Ishikawa (cell line): ENCODE results near the gene CETP.

Experiments
- CEBPB ChIP-seq: IDR thresholded peaks from 2 replicates; pipeline ENCODE4 v1.6.1; 2012
- CREB1 ChIP-seq: IDR thresholded peaks from 2 replicates; pipeline ENCODE4 v1.6.1; 2012; ENCODE audit warnings: low read depth
- EGR1 ChIP-seq: IDR thresholded peaks from 2 replicates; pipeline ENCODE4 v1.6.1; 2012
- EP300 ChIP-seq: IDR thresholded peaks from 2 replicates; pipeline ENCODE4 v1.6.1; 2012; ENCODE audit warnings: borderline replicate concordance
- FOXM1 ChIP-seq: IDR thresholded peaks from 2 replicates; pipeline ENCODE4 v1.6.1; 2012; ENCODE audit warnings: low read depth, borderline replicate concordance
- MAX ChIP-seq: IDR thresholded peaks from 2 replicates; pipeline ENCODE4 v1.6.1; 2012
- NFIC ChIP-seq: IDR thresholded peaks from 2 replicates; pipeline ENCODE4 v1.6.1; 2012
- RAD21 ChIP-seq: IDR thresholded peaks from 2 replicates; pipeline ENCODE4 v1.6.1; 2012; ENCODE audit warnings: low read depth
- REST ChIP-seq: IDR thresholded peaks from 2 replicates; pipeline ENCODE4 v1.6.1; 2012; ENCODE audit warnings: low read depth, mild to moderate bottlenecking
- TAF1 ChIP-seq: IDR thresholded peaks from 2 replicates; pipeline ENCODE4 v1.6.1; 2012; ENCODE audit warnings: low read depth, mild to moderate bottlenecking
- TCF12 ChIP-seq: IDR thresholded peaks from 2 replicates; pipeline ENCODE4 v1.6.1; 2012; ENCODE audit warnings: low read depth
- TEAD4 ChIP-seq: IDR thresholded peaks from 2 replicates; pipeline ENCODE4 v1.6.1; 2012
- USF1 ChIP-seq: IDR thresholded peaks from 2 replicates; pipeline ENCODE4 v1.6.1; 2012
- YY1 ChIP-seq: IDR thresholded peaks from 2 replicates; pipeline ENCODE4 v1.6.1; 2012; ENCODE audit warnings: low read depth
- ZBTB7A ChIP-seq: IDR thresholded peaks from 2 replicates; pipeline ENCODE4 v1.6.1; 2012; ENCODE audit warnings: low read depth

CETP gene

GRCh38 chr16:57024894-57025680 is 63.3 kb downstream of the CETP start:
- TF ChIP-seq NFIC: no peak
- TF ChIP-seq REST: no peak
- no peak for TF ChIP-seq TEAD4
- TF ChIP-seq EP300: no peak

- no peak for TF ChIP-seq RAD21
- TF ChIP-seq EP300: no peak
- TF ChIP-seq CREB1: no peak
- TF ChIP-seq TEAD4: no peak
- TF ChIP-seq ZBTB7A: no peak
- no peak for TF ChIP-seq USF1
- TF ChIP-seq REST: no peak
- no peak for TF ChIP-seq YY1
- TF ChIP-seq CEBPB: no peak
- no peak for TF ChIP-seq NFIC
- no peak for TF ChIP-seq TCF12
- no peak for TF ChIP-seq TAF1
- no peak for TF ChIP-seq EGR1
- TF ChIP-seq FOXM1: no peak
- no peak for TF ChIP-seq MAX
Measured at GRCh38 chr16:57025941-57026777, 64.4 kb downstream of the CETP start.

- no peak for TF ChIP-seq CREB1
- TF ChIP-seq RAD21: no peak
- no peak for TF ChIP-seq TAF1
Measured at GRCh38 chr16:57026778-57027062, 65.0 kb downstream of the CETP start.

- no peak for TF ChIP-seq TAF1
Measured at GRCh38 chr16:57027067-57027466, 65.3 kb downstream of the CETP start.

- no peak for TF ChIP-seq ZBTB7A
- TF ChIP-seq EP300: no peak
- no peak for TF ChIP-seq TAF1
- TF ChIP-seq MAX: no peak
- no peak for TF ChIP-seq USF1
- TF ChIP-seq TCF12: no peak
- TF ChIP-seq YY1: no peak
- TF ChIP-seq CEBPB: no peak
- TF ChIP-seq NFIC: no peak
- TF ChIP-seq CREB1: no peak
- TF ChIP-seq EGR1: no peak
- no peak for TF ChIP-seq RAD21
- no peak for TF ChIP-seq TEAD4
- no peak for TF ChIP-seq REST
- no peak for TF ChIP-seq FOXM1
Measured at GRCh38 chr16:57028086-57028485, 66.3 kb downstream of the CETP start.
